Measurements from ENCODE around the gene HMBS.

DNA sequence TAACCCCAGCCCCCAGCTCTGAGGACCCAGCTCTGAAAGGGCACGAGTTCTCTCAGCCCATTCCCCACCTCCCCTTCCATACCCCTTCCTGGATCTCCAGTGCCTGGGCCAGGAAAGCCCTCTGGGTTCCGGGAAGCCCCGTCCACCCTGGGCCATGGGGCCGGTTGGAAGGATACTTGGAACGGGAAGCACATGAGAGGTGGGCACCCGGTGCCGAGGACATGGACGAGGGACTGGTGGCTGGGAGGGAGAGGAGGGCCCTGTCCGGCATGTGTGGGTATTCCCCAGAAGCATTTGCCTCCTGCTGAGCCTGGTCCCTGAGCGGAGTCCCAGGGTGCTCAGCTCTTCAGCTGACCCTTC is 31.5 kb downstream of the HMBS start:
- TF ChIP-seq SP1 (IDR thresholded peaks at IDR 0.05) = no peak
- TF ChIP-seq EGR1 (IDR thresholded peaks at IDR 0.05; ENCODE audit: low read depth in 2 of 2) = no peak
- TF ChIP-seq, protein P1, sequence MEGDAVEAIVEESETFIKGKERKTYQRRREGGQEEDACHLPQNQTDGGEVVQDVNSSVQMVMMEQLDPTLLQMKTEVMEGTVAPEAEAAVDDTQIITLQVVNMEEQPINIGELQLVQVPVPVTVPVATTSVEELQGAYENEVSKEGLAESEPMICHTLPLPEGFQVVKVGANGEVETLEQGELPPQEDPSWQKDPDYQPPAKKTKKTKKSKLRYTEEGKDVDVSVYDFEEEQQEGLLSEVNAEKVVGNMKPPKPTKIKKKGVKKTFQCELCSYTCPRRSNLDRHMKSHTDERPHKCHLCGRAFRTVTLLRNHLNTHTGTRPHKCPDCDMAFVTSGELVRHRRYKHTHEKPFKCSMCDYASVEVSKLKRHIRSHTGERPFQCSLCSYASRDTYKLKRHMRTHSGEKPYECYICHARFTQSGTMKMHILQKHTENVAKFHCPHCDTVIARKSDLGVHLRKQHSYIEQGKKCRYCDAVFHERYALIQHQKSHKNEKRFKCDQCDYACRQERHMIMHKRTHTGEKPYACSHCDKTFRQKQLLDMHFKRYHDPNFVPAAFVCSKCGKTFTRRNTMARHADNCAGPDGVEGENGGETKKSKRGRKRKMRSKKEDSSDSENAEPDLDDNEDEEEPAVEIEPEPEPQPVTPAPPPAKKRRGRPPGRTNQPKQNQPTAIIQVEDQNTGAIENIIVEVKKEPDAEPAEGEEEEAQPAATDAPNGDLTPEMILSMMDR (IDR thresholded peaks at IDR 0.05; ENCODE audit: low read depth, low read length, missing input control) = no peak
- no peak for TF ChIP-seq JUND (IDR thresholded peaks at IDR 0.05)
- TF ChIP-seq HNF4G (IDR thresholded peaks at IDR 0.05) = no peak
- TF ChIP-seq TAF1 (conservative IDR thresholded peaks at IDR 0.05) = no peak
- no peak for TF ChIP-seq RAD21 (IDR thresholded peaks at IDR 0.05)
- TF ChIP-seq GABPA (IDR thresholded peaks at IDR 0.05 in 1 of 2, conservative IDR thresholded peaks at IDR 0.05 in 1 of 2) = no peak
- TF ChIP-seq, protein P2, sequence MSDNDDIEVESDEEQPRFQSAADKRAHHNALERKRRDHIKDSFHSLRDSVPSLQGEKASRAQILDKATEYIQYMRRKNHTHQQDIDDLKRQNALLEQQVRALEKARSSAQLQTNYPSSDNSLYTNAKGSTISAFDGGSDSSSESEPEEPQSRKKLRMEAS (IDR thresholded peaks at IDR 0.05) = no peak
- TF ChIP-seq YY1 (IDR thresholded peaks at IDR 0.05) = no peak
- TF ChIP-seq, protein P3, sequence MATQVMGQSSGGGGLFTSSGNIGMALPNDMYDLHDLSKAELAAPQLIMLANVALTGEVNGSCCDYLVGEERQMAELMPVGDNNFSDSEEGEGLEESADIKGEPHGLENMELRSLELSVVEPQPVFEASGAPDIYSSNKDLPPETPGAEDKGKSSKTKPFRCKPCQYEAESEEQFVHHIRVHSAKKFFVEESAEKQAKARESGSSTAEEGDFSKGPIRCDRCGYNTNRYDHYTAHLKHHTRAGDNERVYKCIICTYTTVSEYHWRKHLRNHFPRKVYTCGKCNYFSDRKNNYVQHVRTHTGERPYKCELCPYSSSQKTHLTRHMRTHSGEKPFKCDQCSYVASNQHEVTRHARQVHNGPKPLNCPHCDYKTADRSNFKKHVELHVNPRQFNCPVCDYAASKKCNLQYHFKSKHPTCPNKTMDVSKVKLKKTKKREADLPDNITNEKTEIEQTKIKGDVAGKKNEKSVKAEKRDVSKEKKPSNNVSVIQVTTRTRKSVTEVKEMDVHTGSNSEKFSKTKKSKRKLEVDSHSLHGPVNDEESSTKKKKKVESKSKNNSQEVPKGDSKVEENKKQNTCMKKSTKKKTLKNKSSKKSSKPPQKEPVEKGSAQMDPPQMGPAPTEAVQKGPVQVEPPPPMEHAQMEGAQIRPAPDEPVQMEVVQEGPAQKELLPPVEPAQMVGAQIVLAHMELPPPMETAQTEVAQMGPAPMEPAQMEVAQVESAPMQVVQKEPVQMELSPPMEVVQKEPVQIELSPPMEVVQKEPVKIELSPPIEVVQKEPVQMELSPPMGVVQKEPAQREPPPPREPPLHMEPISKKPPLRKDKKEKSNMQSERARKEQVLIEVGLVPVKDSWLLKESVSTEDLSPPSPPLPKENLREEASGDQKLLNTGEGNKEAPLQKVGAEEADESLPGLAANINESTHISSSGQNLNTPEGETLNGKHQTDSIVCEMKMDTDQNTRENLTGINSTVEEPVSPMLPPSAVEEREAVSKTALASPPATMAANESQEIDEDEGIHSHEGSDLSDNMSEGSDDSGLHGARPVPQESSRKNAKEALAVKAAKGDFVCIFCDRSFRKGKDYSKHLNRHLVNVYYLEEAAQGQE (IDR thresholded peaks at IDR 0.05) = no peak

All from liver (tissue), 3 donors.